ENCODE measurements around the gene RAB9A. TPM values are rescaled to one million over a fixed set of nuclear protein-coding genes. Genes with fewer than 3 reads are reported as not detected.

The RAB9A gene
- total and polyA plus RNA-seq, 10 of the 15 experiments (the other 5 are each of a cell fraction or from before 2014, with no cell fraction given) = 42.1 to 142 (median 49.9) TPM

DNA sequence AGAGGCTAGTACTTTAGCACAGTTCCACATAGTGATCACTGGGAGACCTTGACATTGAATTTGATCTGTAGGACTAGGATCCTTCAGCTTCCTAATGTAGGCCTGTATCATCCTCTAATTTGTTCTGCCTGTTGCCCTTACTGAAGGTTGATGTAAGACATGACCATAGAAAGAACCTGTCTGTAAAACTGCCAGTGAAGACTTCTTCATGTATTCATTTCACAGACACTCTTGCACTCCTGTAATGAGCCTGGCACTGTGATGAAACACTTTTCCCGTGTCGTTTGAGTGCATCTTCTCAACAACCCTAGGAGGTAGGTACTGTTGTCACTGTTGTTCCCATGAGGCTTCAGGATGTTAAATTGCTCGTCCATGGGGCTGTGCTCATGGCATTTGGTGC, 14.7 kb downstream of the RAB9A start (continued):
- TF ChIP-seq, protein P1, sequence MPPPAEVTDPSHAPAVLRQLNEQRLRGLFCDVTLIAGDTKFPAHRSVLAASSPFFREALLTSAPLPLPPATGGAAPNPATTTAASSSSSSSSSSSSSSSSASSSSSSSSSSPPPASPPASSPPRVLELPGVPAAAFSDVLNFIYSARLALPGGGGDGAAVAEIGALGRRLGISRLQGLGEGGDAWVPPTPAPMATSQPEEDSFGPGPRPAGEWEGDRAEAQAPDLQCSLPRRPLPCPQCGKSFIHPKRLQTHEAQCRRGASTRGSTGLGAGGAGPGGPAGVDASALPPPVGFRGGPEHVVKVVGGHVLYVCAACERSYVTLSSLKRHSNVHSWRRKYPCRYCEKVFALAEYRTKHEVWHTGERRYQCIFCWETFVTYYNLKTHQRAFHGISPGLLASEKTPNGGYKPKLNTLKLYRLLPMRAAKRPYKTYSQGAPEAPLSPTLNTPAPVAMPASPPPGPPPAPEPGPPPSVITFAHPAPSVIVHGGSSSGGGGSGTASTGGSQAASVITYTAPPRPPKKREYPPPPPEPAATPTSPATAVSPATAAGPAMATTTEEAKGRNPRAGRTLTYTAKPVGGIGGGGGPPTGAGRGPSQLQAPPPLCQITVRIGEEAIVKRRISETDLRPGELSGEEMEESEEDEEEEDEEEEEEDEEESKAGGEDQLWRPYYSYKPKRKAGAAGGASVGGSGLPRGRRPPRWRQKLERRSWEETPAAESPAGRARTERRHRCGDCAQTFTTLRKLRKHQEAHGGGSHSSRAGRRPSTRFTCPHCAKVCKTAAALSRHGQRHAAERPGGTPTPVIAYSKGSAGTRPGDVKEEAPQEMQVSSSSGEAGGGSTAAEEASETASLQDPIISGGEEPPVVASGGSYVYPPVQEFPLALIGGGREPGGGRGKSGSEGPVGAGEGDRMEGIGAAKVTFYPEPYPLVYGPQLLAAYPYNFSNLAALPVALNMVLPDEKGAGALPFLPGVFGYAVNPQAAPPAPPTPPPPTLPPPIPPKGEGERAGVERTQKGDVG (CRISPR knock-in tag; IDR thresholded peaks at IDR 0.05) = no peak
- TF ChIP-seq SIX5 (IDR thresholded peaks at IDR 0.05; ENCODE audit: low read depth, low read length, severe bottlenecking) (no peak), CHD4 (IDR thresholded peaks at IDR 0.05) (no peak), KLF5 (IDR thresholded peaks at IDR 0.05; ENCODE audit: partially characterized antibody) (no peak), HCFC1 (IDR thresholded peaks at IDR 0.05; ENCODE audit: low read length) (no peak), SMC3 (IDR thresholded peaks at IDR 0.05; ENCODE audit: borderline replicate concordance, low read length) (no peak), TBL1XR1 (IDR thresholded peaks at IDR 0.05; ENCODE audit: low read depth, low read length) (no peak), SMAD5 (IDR thresholded peaks at IDR 0.05; ENCODE audit: low read depth) (no peak), ATF7 (IDR thresholded peaks at IDR 0.05; ENCODE audit: low read depth) (no peak), GABPA (IDR thresholded peaks at IDR 0.05; ENCODE audit: low read depth) (no peak), NFIC (IDR thresholded peaks at IDR 0.05; ENCODE audit: low read depth, low read length) (no peak)
- TF ChIP-seq, protein P2, sequence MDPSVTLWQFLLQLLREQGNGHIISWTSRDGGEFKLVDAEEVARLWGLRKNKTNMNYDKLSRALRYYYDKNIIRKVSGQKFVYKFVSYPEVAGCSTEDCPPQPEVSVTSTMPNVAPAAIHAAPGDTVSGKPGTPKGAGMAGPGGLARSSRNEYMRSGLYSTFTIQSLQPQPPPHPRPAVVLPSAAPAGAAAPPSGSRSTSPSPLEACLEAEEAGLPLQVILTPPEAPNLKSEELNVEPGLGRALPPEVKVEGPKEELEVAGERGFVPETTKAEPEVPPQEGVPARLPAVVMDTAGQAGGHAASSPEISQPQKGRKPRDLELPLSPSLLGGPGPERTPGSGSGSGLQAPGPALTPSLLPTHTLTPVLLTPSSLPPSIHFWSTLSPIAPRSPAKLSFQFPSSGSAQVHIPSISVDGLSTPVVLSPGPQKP (IDR thresholded peaks at IDR 0.05; ENCODE audit: low read depth, low read length) = no peak
- TF ChIP-seq, protein P3, sequence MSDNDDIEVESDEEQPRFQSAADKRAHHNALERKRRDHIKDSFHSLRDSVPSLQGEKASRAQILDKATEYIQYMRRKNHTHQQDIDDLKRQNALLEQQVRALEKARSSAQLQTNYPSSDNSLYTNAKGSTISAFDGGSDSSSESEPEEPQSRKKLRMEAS (IDR thresholded peaks at IDR 0.05; ENCODE audit: low read depth, low read length) = no peak
